A549 treated with DMSO at 1 μM for 4 hours (cell line): Measurements from ENCODE around the gene NUDCD2. TPM values are rescaled to one million over a fixed set of nuclear protein-coding genes. Genes with fewer than 3 reads are reported as not detected.

Experiments used
- total RNA-seq: library from RNA; stranded (reverse); fragments of 200-300 nt; extraction: Qiagen RNA extraction; gene quantifications from 5 replicates; pipeline ENCODE4 v1.2.3, GENCODE V29; 2022; ENCODE audit warnings: low read depth

The NUDCD2 gene, protein sequence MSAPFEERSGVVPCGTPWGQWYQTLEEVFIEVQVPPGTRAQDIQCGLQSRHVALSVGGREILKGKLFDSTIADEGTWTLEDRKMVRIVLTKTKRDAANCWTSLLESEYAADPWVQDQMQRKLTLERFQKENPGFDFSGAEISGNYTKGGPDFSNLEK
- 30.6 to 35.8 TPM (median 35.1 TPM) in 5 replicates for total RNA-seq

DNA sequence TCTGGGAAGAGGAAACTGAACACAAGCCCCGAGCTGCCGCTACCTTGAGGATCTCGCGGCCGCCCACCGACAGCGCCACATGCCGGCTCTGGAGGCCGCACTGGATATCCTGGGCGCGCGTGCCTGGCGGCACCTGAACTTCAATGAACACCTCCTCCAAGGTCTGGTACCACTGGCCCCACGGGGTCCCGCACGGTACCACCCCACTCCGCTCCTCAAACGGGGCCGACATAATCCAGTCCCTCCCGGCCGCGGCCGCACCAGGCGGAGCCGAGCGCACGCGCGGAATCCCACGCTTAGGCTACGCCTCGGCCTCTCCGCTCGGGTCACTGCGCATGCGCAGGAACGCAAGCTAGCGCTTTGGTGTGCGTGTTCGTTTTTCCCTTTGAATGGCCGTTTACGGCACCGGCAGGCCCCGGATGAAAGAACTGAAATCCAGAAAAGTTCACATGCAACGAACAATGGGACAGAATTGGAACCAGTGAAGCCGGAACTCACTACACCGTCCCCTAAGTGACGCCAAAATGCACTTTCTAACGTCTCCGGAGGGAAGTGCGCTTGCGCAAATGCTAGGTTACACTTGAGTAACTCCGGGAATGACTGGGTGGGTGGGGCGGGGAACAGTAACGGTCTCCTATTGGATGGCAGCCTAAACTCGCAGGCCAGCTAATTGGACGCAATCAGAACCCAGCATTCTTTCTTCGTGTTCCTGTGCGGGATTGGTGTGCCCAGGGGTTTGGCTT, at the start of gene NUDCD2:
Gene NUDCD2 (minus strand): TSS at position 284 of the 743 bp plus-strand sequence. CDS start 52 bp downstream, at position 232.

GRCh38 chr5:163505368-163506094, 45.6 kb upstream of the NUDCD2 start, which contains the start of gene MAT2B:
MAT2B (plus strand) TSS chr5:163505619; CDS start chr5:163505687, 68 bp downstream.

DNA sequence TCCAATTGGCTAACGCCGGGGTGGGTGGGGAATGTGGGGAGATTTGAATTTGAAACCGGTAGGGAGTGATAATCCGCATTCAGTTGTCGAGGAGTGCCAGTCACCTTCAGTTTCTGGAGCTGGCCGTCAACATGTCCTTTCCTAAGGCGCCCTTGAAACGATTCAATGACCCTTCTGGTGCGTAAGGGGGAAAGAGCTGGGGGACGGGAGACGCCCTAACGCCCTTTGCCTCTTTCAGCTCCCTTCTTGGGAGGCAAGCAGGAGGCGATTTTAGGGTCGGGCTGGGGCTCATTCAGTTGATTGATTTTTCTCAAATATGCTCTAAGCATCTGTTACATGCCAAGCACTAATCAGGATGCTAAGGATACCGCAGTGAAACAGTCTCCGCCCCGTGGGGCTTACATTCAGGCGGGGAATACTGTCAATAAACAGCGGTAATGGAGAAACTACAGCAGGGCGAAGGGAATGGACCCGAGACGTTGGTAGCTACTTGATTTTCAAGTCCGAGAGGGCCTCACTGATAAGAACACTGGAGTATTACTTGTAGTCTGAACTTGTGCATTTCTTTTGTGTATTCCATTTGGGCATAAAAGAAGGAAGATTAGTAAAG, 765 bp upstream of the NUDCD2 start, which contains the start of gene HMMR:
Gene HMMR (plus strand): TSS at position 71 of the 610 bp plus-strand sequence. CDS start 61 bp downstream, at position 132.

DNA sequence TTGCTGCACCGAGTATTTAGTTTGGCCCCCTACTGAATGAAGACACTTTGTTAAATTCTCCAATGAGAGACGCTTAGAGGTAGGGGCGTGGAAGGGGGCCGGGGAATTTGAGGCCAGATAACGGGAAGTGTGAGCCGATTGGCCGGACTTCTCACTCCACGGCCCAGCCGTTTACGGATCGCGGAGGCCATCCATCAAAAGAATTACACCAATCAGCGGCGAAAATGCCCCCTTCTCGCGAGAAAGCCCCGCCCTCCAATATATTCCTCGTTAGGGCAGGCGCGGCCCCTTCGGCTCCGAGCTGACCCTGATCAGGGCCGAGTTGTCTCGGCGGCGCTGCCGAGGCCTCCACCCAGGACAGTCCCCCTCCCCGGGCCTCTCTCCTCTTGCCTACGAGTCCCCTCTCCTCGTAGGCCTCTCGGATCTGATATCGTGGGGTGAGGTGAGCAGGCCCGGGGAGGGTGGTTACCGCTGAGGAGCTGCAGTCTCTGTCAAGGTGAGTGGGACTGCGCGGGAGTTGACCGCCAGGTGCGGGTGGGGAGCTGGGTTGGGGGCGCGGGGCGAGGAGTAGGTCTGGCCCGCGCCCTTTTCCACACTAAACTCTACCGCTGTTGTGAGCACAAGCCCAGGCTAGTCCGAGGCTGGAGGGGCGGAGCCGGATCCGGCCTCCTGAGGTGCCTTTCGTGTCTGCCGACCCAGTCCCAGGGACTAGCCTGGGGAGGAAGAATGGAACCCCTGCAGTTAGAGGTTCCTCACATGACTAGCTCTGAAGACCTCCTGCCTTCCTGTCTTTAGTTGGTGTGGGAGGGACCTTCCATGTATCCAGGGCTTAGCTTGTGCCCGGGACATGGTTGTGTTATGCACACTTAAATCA, 22.4 kb downstream of the NUDCD2 start, which contains the start of gene CCNG1:
Gene CCNG1 (plus strand): TSS at position 287 of the 874 bp plus-strand sequence. CDS start 1,662 bp downstream, outside the sequence.

Other genes with a start within 250 kb of the NUDCD2 start
- 53.8 to 65.6 TPM (median 61.5 TPM) in 5 replicates for gene CCNG1, start 22.5 kb downstream of the NUDCD2 start, total RNA-seq
- 19.3 to 32.3 TPM (median 31.3 TPM) in 5 replicates for gene HMMR, start 530 bp upstream of the NUDCD2 start, total RNA-seq
- gene MAT2B, start 45.5 kb upstream of the NUDCD2 start, total RNA-seq: 45.2 to 59.9 TPM (median 52.9 TPM) in 5 replicates